ENCODE data around the gene KRT74.

DNA sequence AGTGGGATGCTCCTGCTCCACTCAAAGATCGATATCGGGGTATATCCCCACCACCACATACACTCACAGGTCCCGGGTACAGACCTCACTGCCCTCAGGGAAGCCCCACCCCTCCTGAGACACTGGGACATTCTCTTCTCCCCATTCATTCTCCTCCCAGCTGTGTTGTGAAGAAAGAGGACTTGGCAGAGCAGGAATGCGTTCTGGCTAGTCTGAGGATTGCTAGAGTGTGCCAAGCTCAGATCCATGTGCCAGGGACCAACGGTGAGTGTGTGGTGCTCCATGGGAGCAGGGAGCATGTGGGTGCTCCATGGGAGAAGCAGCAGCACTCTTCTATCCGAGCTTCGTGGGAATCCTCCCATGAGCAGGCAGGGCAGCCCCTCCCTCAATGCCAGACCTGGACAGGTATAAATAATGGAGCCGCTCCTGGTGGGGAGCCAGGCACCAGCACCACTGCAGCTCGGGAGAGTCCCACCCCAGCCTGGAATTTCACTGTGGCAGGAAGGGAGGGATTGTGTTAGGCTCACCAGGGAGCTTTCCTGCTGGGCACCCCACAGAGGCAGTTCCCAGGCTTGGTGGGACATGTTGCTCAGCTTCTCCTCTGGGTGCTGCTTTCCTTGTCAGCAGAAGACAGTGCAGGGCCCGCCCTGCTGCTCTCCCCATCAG, 51.2 kb downstream of the KRT74 start:
- no peak for TF ChIP-seq CTCF (conservative IDR thresholded peaks at IDR 0.05)
- no peak for TF ChIP-seq EZH2 (IDR thresholded peaks at IDR 0.05; ENCODE audit: low read depth)

Data from PC-9 (cell line).